ENCODE data around the gene SLC47A1. TPM values are rescaled to one million over a fixed set of nuclear protein-coding genes. Genes with fewer than 3 reads are reported as not detected.

The SLC47A1 gene
- total and polyA plus RNA-seq, 2 of the 8 experiments (the other 6 are each of a cell fraction or from before 2014, with no cell fraction given), result 1.5 to 3.6 TPM

DNA sequence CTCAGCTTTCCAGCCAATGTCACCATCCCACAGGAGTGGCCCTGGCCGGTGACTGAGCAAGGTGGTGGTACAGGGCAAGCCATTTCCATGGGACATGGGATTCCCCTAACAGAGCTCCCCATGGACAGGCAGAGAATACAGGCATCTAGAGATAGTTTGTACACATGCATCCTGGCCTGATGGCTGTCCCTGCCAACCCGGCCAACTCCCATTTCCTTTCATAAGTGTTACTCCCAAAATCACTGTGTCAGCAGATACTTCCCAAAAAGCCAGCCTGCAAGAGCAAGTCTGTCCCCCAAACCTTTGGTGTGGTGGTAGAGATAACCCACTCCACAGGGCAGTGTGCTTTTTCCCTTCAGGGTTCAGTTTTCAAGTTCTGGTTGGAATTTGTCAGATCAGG lies 32.4 kb upstream of the SLC47A1 start:
- ChIA-PET CTCF (ENCODE audit: partially characterized antibody) (interaction anchor here (0.9 to 3.4 kb wide), 3 partner anchors 10 to 54 kb away, joined by 3 to 8 read pairs (median 7); no protein-coding TSS in a partner anchor), POLR2A (ENCODE audit: partially characterized antibody) (no interaction called here)
- no peaks in the 10 kb centered on the region for H3K36me3 ChIP-seq (ENCODE audit: control insufficient read depth in 2 of 4, insufficient read depth in 4 of 4, low read length in 3 of 4)
- no peaks in the 10 kb centered on the region for H3K79me2 ChIP-seq (ENCODE audit: control insufficient read depth in 1 of 2, insufficient read depth in 2 of 2, low read length in 2 of 2)
- H3K4me2 ChIP-seq (ENCODE audit: insufficient read depth in 1 of 2, low read depth in 2 of 2, low read length in 2 of 2), result no peak overlapping the region
- no peak overlapping the region for H3K14ac ChIP-seq (ENCODE audit: insufficient read length)
- H3K56ac ChIP-seq (replicated peaks; ENCODE audit: insufficient read length, low read depth, low read length), result no peak overlapping the region
- H3K23ac ChIP-seq (ENCODE audit: insufficient read length), result peak overlapping the region; percentile 15
- H2AFZ ChIP-seq (ENCODE audit: low read length), result no peak overlapping the region
- H4K8ac ChIP-seq (ENCODE audit: extremely low read depth, insufficient read depth, low read length), result no peak overlapping the region; the same call in 1 of the 2 replicates
- H4K91ac ChIP-seq (replicated peaks; ENCODE audit: insufficient read length, low read length), result no peak overlapping the region
- no peaks in the 10 kb centered on the region for H3K23me2 ChIP-seq (ENCODE audit: low read depth, low read length)
- H3K4me3 ChIP-seq (ENCODE audit: extremely low read depth in 1 of 4, insufficient read depth in 2 of 4, low read depth in 3 of 4, low read length in 4 of 4), result no peak overlapping the region
- H2BK120ac ChIP-seq (replicated peaks; ENCODE audit: low read depth, low read length), result no peak overlapping the region
- H2BK12ac ChIP-seq (ENCODE audit: low read depth, low read length), result no peak overlapping the region; the same call in 1 of the 2 replicates
- H3K79me1 ChIP-seq (ENCODE audit: low read depth, low read length), result no peaks in the 10 kb centered on the region
- 90% methylated on average over 2 of the region's 2 CpGs; no CpG with 5 or more reads in 1 of the 2 experiments for WGBS, 2 experiments (ENCODE audit: extremely low coverage in 1 of 2, insufficient coverage in 1 of 2, insufficient read length in 1 of 2, insufficient replicate concordance in 2 of 2, low coverage in 1 of 2, low lambda C conversion rate in 2 of 2, missing lambda C conversion rate in 1 of 2)
- no peak overlapping the region for H3K9ac ChIP-seq (replicated peaks in 1 of 4; ENCODE audit: extremely low read depth in 1 of 4, low read depth in 3 of 4, low read length in 3 of 4)
- H2BK15ac ChIP-seq (ENCODE audit: low read length), result no peak overlapping the region
- no peak overlapping the region for H2AK5ac ChIP-seq (ENCODE audit: low read depth, low read length)
- DNase-seq (ENCODE audit: low read depth in 1 of 2, low spot score in 2 of 2) (no peak), FAIRE-seq (no peak)
- H2BK5ac ChIP-seq (ENCODE audit: low read depth, low read length), result no peak overlapping the region
- no peak overlapping the region for H3K18ac ChIP-seq (ENCODE audit: extremely low read depth, low read length)
- no peaks in the 10 kb centered on the region for H3K4me1 ChIP-seq (replicated peaks in 1 of 4; ENCODE audit: control insufficient read depth in 3 of 4, insufficient read depth in 4 of 4, low read length in 3 of 4)
- TF ChIP-seq SIRT6 (IDR thresholded peaks at IDR 0.05; ENCODE audit: low read length), result no peak
- no peak for TF ChIP-seq TAF1 (IDR thresholded peaks at IDR 0.05; ENCODE audit: low read depth, low read length)
- no peak for TF ChIP-seq POLR2A (IDR thresholded peaks at IDR 0.05; ENCODE audit: control extremely low read depth in 1 of 2, low read depth in 2 of 2, low read length in 2 of 2)
- TF ChIP-seq TAF7 (optimal IDR thresholded peaks at IDR 0.05; ENCODE audit: borderline replicate concordance, low read depth, low read length), result no peak
- TF ChIP-seq SP4 (IDR thresholded peaks at IDR 0.05; ENCODE audit: low read length), result no peak
- no peak for TF ChIP-seq POU5F1 (IDR thresholded peaks at IDR 0.05; ENCODE audit: low read depth, low read length)
- peak overlapping the region; percentile 86; the same call in 1 of the 2 replicates for H2BK20ac ChIP-seq (ENCODE audit: low read length)
- peak overlapping the region; percentile 69 for H3K4ac ChIP-seq (replicated peaks; ENCODE audit: insufficient read length, low read depth, low read length)
- H4K5ac ChIP-seq (ENCODE audit: insufficient read length, low read depth, low read length), result no peak overlapping the region
- no peaks in the 10 kb centered on the region for H3K27me3 ChIP-seq (replicated peaks in 1 of 4; ENCODE audit: control insufficient read depth in 3 of 4, extremely low read depth in 1 of 4, insufficient read depth in 3 of 4, low read length in 3 of 4)
- H3K9me3 ChIP-seq (ENCODE audit: insufficient read depth in 2 of 2, low read depth in 1 of 2, low read length in 1 of 2), result no peaks in the 10 kb centered on the region
- no peaks in the 10 kb centered on the region for H4K20me1 ChIP-seq (replicated peaks in 1 of 2; ENCODE audit: control insufficient read depth in 1 of 2, insufficient read depth in 2 of 2, low read length in 2 of 2)
- H3K27ac ChIP-seq (ENCODE audit: low read depth, low read length), result no peak overlapping the region

Measured in H1 (cell line).